Measurements from ENCODE around the gene TPCN2. TPM values are rescaled to one million over a fixed set of nuclear protein-coding genes. Genes with fewer than 3 reads are reported as not detected.

The TPCN2 gene
- total and polyA plus RNA-seq, 4 donors = 6.4 to 20.8 (median 12.1) TPM

DNA sequence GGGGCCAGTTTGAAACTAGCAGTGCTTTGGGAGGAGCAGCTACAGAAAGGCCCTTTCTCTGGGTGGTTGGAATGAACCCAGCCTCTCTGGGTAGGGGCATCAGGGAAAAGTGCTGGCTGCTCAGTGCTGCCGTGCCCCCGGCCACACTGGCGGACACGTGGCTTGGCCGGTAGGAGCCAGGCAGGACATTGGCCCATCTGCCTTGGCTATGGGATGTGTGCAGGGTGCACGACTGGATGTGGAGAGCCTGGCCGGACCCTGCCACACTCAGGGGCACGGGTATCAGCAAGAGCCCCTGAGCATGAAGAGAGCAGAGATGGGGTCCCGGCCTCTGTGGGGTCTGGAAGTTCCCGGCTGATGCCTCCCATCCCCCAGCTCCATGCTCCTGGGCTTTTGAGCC, 46.6 kb downstream of the TPCN2 start:
- no peak for DNase-seq (ENCODE audit: low spot score)
- H3K9ac ChIP-seq (ENCODE audit: low read depth in 1 of 2, low read length in 2 of 2) = no peak overlapping the region
- no peaks in the 10 kb centered on the region for H3K4me1 ChIP-seq (ENCODE audit: control insufficient read depth in 4 of 4, insufficient read depth in 4 of 4, low read length in 3 of 4)
- H3K9me3 ChIP-seq (ENCODE audit: control insufficient read depth in 4 of 4, low read length in 3 of 4) = no peaks in the 10 kb centered on the region
- H3K36me3 ChIP-seq (ENCODE audit: control insufficient read depth in 4 of 4, insufficient read depth in 3 of 4, low read depth in 1 of 4, low read length in 3 of 4) = peaks cover 0 to 9% (median 6%) of the 10 kb centered on the region in 4 donors
- H3K27me3 ChIP-seq (ENCODE audit: control insufficient read depth in 4 of 4, insufficient read depth in 4 of 4, low read length in 3 of 4) = no peaks in the 10 kb centered on the region
- H3K27ac ChIP-seq (ENCODE audit: low read depth in 1 of 2, low read length in 2 of 2) = no peak overlapping the region
- no peak for TF ChIP-seq EGR1 (IDR thresholded peaks at IDR 0.05; ENCODE audit: low read depth in 2 of 2)
- TF ChIP-seq FOXA1 (IDR thresholded peaks at IDR 0.05) = no peak
- no peak for TF ChIP-seq SP1 (IDR thresholded peaks at IDR 0.05)
- TF ChIP-seq, protein P1, sequence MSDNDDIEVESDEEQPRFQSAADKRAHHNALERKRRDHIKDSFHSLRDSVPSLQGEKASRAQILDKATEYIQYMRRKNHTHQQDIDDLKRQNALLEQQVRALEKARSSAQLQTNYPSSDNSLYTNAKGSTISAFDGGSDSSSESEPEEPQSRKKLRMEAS (IDR thresholded peaks at IDR 0.05) = no peak
- 78% methylated on average over 10 of the region's 10 CpGs for WGBS
- H3K4me3 ChIP-seq (ENCODE audit: low read depth in 1 of 3, low read length in 3 of 3) = no peak overlapping the region

DNA sequence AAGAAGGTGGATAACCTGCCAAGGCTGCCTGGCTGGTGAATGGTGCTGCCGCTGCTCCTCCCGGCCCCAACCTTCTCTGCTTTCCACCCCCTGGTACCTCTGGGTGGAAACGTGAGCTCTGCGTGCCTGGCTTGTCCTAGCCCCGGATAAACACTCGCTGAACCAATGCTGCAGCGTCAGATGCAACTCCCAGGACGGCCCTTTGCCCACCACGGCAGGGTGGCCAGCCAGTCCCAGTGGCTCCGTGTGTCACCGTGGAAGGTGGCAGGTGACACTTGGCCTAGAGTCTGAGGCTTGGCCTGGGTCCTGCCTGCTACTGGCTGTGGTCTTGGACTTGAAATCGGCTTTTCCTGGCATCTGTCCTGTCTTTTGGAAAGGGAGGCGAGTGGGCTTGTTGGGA, 47.7 kb downstream of the TPCN2 start:
- Histone ChIP-seq H3K36me3 (ENCODE audit: control insufficient read depth in 4 of 4, insufficient read depth in 3 of 4, low read depth in 1 of 4, low read length in 3 of 4) (peaks cover 0 to 7% (median 6%) of the 10 kb centered on the region in 4 donors), H3K27me3 (ENCODE audit: control insufficient read depth in 4 of 4, insufficient read depth in 4 of 4, low read length in 3 of 4) (no peaks in the 10 kb centered on the region), H3K27ac (ENCODE audit: low read depth in 1 of 2, low read length in 2 of 2) (no peak overlapping the region), H3K9me3 (ENCODE audit: control insufficient read depth in 4 of 4, low read length in 3 of 4) (no peaks in the 10 kb centered on the region), H3K9ac (ENCODE audit: low read depth in 1 of 2, low read length in 2 of 2) (no peak overlapping the region), H3K4me3 (ENCODE audit: low read depth in 1 of 3, low read length in 3 of 3) (no peak overlapping the region), H3K4me1 (ENCODE audit: control insufficient read depth in 4 of 4, insufficient read depth in 4 of 4, low read length in 3 of 4) (peaks cover 0 to under 1% (median 0%) of the 10 kb centered on the region in 4 donors)
- 93% methylated on average over 13 of the region's 13 CpGs for WGBS
- no peak for TF ChIP-seq EGR1 (IDR thresholded peaks at IDR 0.05; ENCODE audit: low read depth in 2 of 2)
- TF ChIP-seq, protein P2, sequence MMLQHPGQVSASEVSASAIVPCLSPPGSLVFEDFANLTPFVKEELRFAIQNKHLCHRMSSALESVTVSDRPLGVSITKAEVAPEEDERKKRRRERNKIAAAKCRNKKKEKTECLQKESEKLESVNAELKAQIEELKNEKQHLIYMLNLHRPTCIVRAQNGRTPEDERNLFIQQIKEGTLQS (IDR thresholded peaks at IDR 0.05) = no peak
- TF ChIP-seq, protein P3, sequence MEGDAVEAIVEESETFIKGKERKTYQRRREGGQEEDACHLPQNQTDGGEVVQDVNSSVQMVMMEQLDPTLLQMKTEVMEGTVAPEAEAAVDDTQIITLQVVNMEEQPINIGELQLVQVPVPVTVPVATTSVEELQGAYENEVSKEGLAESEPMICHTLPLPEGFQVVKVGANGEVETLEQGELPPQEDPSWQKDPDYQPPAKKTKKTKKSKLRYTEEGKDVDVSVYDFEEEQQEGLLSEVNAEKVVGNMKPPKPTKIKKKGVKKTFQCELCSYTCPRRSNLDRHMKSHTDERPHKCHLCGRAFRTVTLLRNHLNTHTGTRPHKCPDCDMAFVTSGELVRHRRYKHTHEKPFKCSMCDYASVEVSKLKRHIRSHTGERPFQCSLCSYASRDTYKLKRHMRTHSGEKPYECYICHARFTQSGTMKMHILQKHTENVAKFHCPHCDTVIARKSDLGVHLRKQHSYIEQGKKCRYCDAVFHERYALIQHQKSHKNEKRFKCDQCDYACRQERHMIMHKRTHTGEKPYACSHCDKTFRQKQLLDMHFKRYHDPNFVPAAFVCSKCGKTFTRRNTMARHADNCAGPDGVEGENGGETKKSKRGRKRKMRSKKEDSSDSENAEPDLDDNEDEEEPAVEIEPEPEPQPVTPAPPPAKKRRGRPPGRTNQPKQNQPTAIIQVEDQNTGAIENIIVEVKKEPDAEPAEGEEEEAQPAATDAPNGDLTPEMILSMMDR (IDR thresholded peaks at IDR 0.05; ENCODE audit: low read depth, low read length, missing input control) = no peak
- TF ChIP-seq, protein P1 (IDR thresholded peaks at IDR 0.05) = no peak
- no peak for TF ChIP-seq TAF1 (conservative IDR thresholded peaks at IDR 0.05)
- TF ChIP-seq FOXA1 (IDR thresholded peaks at IDR 0.05) = no peak
- no peak for TF ChIP-seq JUND (IDR thresholded peaks at IDR 0.05)
- TF ChIP-seq RAD21 (IDR thresholded peaks at IDR 0.05) = no peak
- TF ChIP-seq NR2F2 (IDR thresholded peaks at IDR 0.05) = no peak
- no peak for TF ChIP-seq YY1 (IDR thresholded peaks at IDR 0.05)
- TF ChIP-seq, protein P4, sequence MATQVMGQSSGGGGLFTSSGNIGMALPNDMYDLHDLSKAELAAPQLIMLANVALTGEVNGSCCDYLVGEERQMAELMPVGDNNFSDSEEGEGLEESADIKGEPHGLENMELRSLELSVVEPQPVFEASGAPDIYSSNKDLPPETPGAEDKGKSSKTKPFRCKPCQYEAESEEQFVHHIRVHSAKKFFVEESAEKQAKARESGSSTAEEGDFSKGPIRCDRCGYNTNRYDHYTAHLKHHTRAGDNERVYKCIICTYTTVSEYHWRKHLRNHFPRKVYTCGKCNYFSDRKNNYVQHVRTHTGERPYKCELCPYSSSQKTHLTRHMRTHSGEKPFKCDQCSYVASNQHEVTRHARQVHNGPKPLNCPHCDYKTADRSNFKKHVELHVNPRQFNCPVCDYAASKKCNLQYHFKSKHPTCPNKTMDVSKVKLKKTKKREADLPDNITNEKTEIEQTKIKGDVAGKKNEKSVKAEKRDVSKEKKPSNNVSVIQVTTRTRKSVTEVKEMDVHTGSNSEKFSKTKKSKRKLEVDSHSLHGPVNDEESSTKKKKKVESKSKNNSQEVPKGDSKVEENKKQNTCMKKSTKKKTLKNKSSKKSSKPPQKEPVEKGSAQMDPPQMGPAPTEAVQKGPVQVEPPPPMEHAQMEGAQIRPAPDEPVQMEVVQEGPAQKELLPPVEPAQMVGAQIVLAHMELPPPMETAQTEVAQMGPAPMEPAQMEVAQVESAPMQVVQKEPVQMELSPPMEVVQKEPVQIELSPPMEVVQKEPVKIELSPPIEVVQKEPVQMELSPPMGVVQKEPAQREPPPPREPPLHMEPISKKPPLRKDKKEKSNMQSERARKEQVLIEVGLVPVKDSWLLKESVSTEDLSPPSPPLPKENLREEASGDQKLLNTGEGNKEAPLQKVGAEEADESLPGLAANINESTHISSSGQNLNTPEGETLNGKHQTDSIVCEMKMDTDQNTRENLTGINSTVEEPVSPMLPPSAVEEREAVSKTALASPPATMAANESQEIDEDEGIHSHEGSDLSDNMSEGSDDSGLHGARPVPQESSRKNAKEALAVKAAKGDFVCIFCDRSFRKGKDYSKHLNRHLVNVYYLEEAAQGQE (IDR thresholded peaks at IDR 0.05) = no peak
- TF ChIP-seq HNF4G (IDR thresholded peaks at IDR 0.05) = no peak
- TF ChIP-seq RXRA (IDR thresholded peaks at IDR 0.05) = no peak
- TF ChIP-seq FOXA2 (IDR thresholded peaks at IDR 0.05) = no peak
- TF ChIP-seq, protein P5, sequence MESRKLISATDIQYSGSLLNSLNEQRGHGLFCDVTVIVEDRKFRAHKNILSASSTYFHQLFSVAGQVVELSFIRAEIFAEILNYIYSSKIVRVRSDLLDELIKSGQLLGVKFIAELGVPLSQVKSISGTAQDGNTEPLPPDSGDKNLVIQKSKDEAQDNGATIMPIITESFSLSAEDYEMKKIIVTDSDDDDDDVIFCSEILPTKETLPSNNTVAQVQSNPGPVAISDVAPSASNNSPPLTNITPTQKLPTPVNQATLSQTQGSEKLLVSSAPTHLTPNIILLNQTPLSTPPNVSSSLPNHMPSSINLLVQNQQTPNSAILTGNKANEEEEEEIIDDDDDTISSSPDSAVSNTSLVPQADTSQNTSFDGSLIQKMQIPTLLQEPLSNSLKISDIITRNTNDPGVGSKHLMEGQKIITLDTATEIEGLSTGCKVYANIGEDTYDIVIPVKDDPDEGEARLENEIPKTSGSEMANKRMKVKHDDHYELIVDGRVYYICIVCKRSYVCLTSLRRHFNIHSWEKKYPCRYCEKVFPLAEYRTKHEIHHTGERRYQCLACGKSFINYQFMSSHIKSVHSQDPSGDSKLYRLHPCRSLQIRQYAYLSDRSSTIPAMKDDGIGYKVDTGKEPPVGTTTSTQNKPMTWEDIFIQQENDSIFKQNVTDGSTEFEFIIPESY (IDR thresholded peaks at IDR 0.05) = no peak
- no peak for TF ChIP-seq HNF4A (conservative IDR thresholded peaks at IDR 0.05)
- DNase-seq (ENCODE audit: low spot score) = no peak
